Head of caudate nucleus (tissue), 42 donors: ENCODE measurements around the gene ABHD5.

ENCODE experiments used
- DNase-seq, 42 donors: peaks; one replicate each; pipeline versions ENCODE4 v3.0.0 to v3.0.0-alpha.2; 2020 to 2021; ENCODE audit warnings: mixed read lengths in 7 of 42
- intact Hi-C: fragments of 100-400 bp; cut with DNase I; formaldehyde crosslinking; loops from one replicate; pipeline ENCODE4 v1.15.0; 2022

The ABHD5 gene

DNA sequence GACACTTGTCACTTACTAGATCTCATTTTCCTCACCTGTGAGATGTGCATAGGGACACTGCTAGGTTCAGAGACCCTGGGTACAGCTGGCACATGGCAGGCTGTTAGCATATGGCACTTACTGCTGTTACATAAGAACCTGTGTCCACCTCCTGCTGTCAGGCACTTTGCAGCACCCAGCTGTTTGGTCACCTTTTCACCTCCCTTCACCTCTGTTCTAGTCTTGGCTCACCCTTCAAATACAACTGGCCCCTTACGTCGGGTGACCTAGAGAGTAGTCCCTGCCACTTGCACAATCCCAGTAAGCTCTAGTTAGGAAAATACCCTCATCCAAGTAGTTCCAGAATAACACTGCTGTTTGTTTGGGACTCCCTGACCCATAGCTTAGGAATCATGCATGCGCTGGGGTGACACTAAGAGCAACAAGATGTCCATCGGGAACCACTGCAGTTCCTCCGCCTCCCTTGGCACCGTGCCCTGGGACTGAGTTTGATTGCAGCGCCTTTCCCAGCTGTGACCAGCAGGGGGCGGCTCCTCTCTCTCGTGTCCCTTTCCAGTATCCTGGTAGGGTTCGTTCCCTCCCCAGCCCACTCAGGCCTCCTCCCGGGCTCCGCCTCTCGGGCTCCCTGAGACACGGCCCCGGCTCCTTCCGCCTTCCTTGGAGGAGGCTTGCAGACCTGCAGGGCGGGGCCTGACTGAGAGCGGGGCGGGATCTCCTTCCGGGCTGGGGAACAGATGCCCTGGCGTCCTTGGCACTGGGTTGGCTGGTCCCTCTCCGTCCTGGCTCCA lies 78.6 kb downstream of the ABHD5 start:
- intact Hi-C loops = no loop called here

GRCh38 chr3:43769885-43770425 lies 79.2 kb downstream of the ABHD5 start:
- peak in 1 of 42 donors; percentile 14 for DNase-seq
- intact Hi-C loops = no loop called here

More for the DNA sequence above, 78.6 kb downstream of the ABHD5 start:
- DNase-seq = peak; percentile 87 to 97 (median 93)

GRCh38 chr3:43770426-43771103 lies 79.8 kb downstream of the ABHD5 start:
- DNase-seq = peak in 32 of 42 donors; percentile 13 to 85 (median 40)
- intact Hi-C loops = no loop called here

- no peak for DNase-seq
- intact Hi-C loops = no loop called here
These were observed 80.9 kb downstream of the ABHD5 start for GRCh38 chr3:43771610-43772009.

DNA sequence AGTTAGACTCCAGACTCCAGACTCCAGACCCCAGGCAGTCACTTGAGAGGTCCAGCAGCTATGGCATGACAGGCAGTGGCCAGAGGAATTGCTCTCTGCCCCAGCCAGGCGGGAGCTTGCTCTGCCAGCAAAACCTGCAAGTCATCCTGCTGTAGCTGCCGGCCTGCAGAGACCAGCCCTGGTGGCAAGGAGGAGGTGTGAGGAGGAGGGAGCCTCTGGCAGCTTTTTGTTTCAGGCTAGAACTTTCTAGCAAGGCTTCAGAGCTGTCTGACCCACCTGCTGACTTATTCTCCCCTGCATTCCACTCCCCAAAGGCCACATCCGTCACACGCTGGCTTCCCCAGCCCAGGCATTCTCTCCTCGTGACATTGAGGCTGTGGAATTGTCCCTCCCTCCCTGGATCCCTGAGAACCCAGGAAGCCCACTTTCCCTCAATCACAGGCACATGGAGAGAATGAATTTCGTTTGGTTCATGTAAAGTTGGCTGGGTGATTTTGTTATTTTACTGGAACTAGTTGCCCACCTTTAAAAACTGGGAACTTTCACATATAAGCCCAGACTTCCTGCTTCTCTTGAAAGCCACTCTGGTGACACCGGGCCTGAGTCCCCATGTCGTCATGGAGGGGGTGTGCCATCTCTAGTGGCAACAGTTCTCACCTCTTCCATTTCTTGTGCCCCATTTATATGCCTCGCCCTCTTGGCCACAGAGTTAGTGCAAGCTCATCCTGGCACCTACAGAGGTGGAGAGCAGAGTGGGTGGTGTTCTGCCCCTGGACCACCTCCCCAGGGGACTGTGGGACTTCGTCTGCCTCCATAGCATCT lies 82.7 kb downstream of the ABHD5 start:
- intact Hi-C loops = no loop called here
- DNase-seq = peak in 13 of 42 donors; percentile 5 to 53 (median 26)

DNA sequence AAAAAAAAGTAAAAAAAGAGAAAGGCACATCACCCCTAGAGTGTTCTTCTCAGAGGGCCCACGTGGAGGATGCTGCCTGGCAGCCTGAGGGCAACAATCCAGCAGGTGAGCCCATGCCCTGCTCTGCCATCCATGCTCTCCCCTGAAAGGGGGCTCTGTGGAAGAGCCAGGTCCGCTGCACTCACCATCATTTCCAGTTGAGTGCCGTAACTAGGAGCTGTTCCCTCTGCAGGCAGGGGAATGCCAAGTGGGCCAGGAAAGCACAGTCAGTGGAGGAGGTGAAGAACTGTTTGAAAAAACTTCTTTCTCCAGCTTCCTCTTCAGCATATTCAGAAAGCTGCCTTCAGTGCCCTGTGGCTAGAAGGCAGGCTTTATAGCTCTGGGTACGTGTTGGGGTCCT lies 84.1 kb downstream of the ABHD5 start:
- intact Hi-C loops = no loop called here
- DNase-seq = peak in 10 of 42 donors; percentile 14 to 47 (median 22)

- intact Hi-C loops = no loop called here
- DNase-seq = no peak
These were observed 85.4 kb downstream of the ABHD5 start for GRCh38 chr3:43776101-43776500.

DNA sequence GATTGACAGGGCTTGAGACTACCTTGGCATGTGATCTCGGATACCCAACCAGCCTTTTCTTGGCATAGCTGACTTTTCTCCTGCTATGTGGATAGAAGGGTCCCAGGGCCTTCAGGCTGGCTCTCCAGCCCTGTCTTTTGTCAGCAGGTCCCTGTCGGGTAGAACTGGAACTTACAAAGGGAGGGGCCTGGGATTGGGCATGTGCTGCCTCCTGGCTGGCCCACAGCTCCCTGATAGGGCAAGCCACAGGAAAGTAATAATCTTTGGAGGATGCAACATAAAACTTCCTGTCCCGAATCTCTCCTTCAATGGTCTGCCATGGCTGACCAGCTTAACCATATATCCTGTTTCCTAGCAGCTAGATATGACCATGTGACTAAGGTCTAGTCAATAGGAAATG lies 89.1 kb downstream of the ABHD5 start:
- intact Hi-C loops = no loop called here
- peak in 1 of 42 donors; percentile 10 for DNase-seq

DNA sequence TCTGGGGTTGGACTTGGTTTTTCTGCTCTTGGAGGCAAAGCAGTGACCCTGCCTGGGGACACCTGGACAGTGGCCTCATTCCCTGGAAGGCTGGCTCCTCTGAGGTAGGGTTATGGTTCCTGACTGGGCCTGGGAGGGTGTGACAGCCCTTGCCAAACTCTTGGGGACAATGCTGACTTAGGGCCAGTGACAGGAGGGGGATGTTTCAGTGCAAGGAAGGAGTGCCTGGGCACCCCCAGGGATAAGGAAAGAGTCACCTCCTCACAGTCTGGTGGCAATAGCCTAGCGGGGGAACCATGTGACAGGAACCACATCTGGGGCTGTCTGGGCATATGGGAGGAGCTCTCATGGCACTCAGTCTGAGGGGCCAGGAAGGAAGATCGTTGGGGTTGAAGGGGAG lies 91.8 kb downstream of the ABHD5 start:
- peak in 1 of 42 donors; percentile 28 for DNase-seq
- intact Hi-C loops = no loop called here
